SK-N-SH (cell line): ENCODE data around the gene ABHD16A. TPM values are rescaled to one million over a fixed set of nuclear protein-coding genes. Genes with fewer than 3 reads are reported as not detected.

Source experiments
- CTCF ChIA-PET: fragments of 300-600, 350-600 bp; formaldehyde crosslinking; extraction: SDS; loops from one replicate; lab custom pipeline; 2021; lab: Yijun Ruan, JAX
- POLR2A ChIA-PET: fragments of 350-600 bp; sonication (Branson Sonifier 250); formaldehyde crosslinking; extraction: SDS; loops from one replicate; lab custom pipeline; 2020; ENCODE audit warnings: antibody characterized with exemption, inconsistent platforms; lab: Yijun Ruan, JAX
- DNase-seq: peaks from one replicate; pipeline ENCODE4 v3.0.0; 2012
- H2AFZ ChIP-seq: fragments of 200-600 bp; sonication (generic); 2 replicates; pipeline ENCODE4 v1.8.1; 2016; ENCODE audit warnings: antibody characterized with exemption, mild to moderate bottlenecking, low read depth
- H3F3A ChIP-seq: fragments of 200-600 bp; sonication (generic); replicated peaks from 2 replicates; pipeline ENCODE3; 2016; ENCODE audit warnings: antibody characterized with exemption, mild to moderate bottlenecking; ENCODE audit not compliant: insufficient read depth
- H3K27ac ChIP-seq, 2 experiments: fragments of 200-500 bp in 1 of 2; fragments of 200-600 bp in 1 of 2; sonication (Bioruptor generic) in 1 of 2; sonication (generic), shearing (Covaris generic) in 1 of 2; 2 replicates each; pipeline versions ENCODE4 v1.5.1 to v1.6.1; 2014 to 2016; ENCODE audit warnings: low read depth in 2 of 2, inconsistent platforms in 1 of 2, low read length in 1 of 2, mild to moderate bottlenecking in 1 of 2, mixed read lengths in 1 of 2
- H3K27me3 ChIP-seq: fragments of 200-600 bp; sonication (generic), shearing (Covaris generic); 2 replicates; pipeline ENCODE4 v1.6.1; 2016; ENCODE audit warnings: mixed run types; ENCODE audit not compliant: insufficient read depth
- H3K36me3 ChIP-seq, 2 experiments: fragments of 200-500 bp in 1 of 2; fragments of 200-600 bp in 1 of 2; sonication (Bioruptor generic) in 1 of 2; sonication (generic) in 1 of 2; replicated peaks in 1 of 2; 2 replicates each; pipeline versions ENCODE3 to v1.5.1; 2014 to 2016; ENCODE audit warnings: low read length in 1 of 2, mild to moderate bottlenecking in 1 of 2; ENCODE audit not compliant: insufficient read depth in 2 of 2, control insufficient read depth in 1 of 2
- H3K4me1 ChIP-seq, 2 experiments: fragments of 200-500 bp in 1 of 2; fragments of 200-600 bp in 1 of 2; sonication (Bioruptor generic) in 1 of 2; sonication (generic), shearing (Covaris generic) in 1 of 2; 2 replicates each; pipeline versions ENCODE4 v1.5.1 to v1.6.1; 2014 to 2016; ENCODE audit warnings: low read depth in 1 of 2, low read length in 1 of 2, mixed run types in 1 of 2; ENCODE audit not compliant: insufficient read depth in 2 of 2, control insufficient read depth in 1 of 2
- H3K4me2 ChIP-seq: fragments of 200-600 bp; sonication (generic), shearing (Covaris generic); 2 replicates; pipeline ENCODE4 v1.6.1; 2017; ENCODE audit warnings: mixed run types
- H3K4me3 ChIP-seq, 2 experiments: fragments of 200-500 bp in 1 of 2; fragments of 200-600 bp in 1 of 2; sonication (Bioruptor generic) in 1 of 2; sonication (generic), shearing (Covaris generic) in 1 of 2; 2 replicates each; pipeline versions ENCODE4 v1.5.1 to v1.8.1; 2014 to 2016; ENCODE audit warnings: low read depth in 2 of 2, inconsistent platforms in 1 of 2, low read length in 1 of 2, mild to moderate bottlenecking in 1 of 2, mixed read lengths in 1 of 2, moderate library complexity in 1 of 2
- H3K79me2 ChIP-seq: fragments of 200-600 bp; sonication (generic); 2 replicates; pipeline ENCODE4 v1.8.1; 2017; ENCODE audit warnings: mild to moderate bottlenecking; ENCODE audit not compliant: insufficient read depth
- H3K9ac ChIP-seq: fragments of 200-600 bp; sonication (generic); 2 replicates; pipeline ENCODE4 v1.6.1; 2017; ENCODE audit warnings: mixed run types
- H3K9me2 ChIP-seq: fragments of 200-600 bp; sonication (generic); 2 replicates; pipeline ENCODE4 v1.6.1; 2017; ENCODE audit warnings: mixed run types
- H3K9me3 ChIP-seq: fragments of 200-600 bp; sonication (generic); 2 replicates; pipeline ENCODE4 v1.6.1; 2017; ENCODE audit warnings: mixed run types, mild to moderate bottlenecking, moderate library complexity
- H4K20me1 ChIP-seq: fragments of 200-600 bp; sonication (generic); 2 replicates; pipeline ENCODE4 v1.6.1; 2017; ENCODE audit warnings: mild to moderate bottlenecking, mixed run types; ENCODE audit not compliant: insufficient read depth
- CHD2 ChIP-seq: fragments of 150-350 bp; IDR thresholded peaks from 2 replicates; pipeline ENCODE4 v1.6.1; 2018; ENCODE audit warnings: low read length; ENCODE audit not compliant: partially characterized antibody
- ELF1 ChIP-seq: IDR thresholded peaks from 2 replicates; pipeline ENCODE4 v1.4.0; 2012
- MEF2A ChIP-seq: IDR thresholded peaks from 2 replicates; pipeline ENCODE4 v1.4.0; 2012; ENCODE audit warnings: low read depth, borderline replicate concordance
- MXI1 ChIP-seq: IDR thresholded peaks from 2 replicates; pipeline ENCODE4 v1.6.1; 2012; ENCODE audit warnings: mild to moderate bottlenecking, low read depth, low read length, improper control_type of control experiment
- NRF1 ChIP-seq: IDR thresholded peaks from 2 replicates; pipeline ENCODE4 v1.6.1; 2012; ENCODE audit warnings: low read depth, mild to moderate bottlenecking, low read length
- POLR2AphosphoS5 ChIP-seq: IDR thresholded peaks from 2 replicates; pipeline ENCODE4 v1.6.1; 2012; ENCODE audit warnings: low read depth, low read length
- RAD21 ChIP-seq: IDR thresholded peaks from 2 replicates; pipeline ENCODE4 v1.6.1; 2012; ENCODE audit warnings: mild to moderate bottlenecking, low read length
- SIN3A ChIP-seq: IDR thresholded peaks from 2 replicates; pipeline ENCODE4 v1.6.1; 2012; ENCODE audit warnings: low read depth, mild to moderate bottlenecking, low read length, moderate library complexity, borderline replicate concordance
- SMC3 ChIP-seq: IDR thresholded peaks from 2 replicates; pipeline ENCODE4 v1.6.1; 2012; ENCODE audit warnings: low read depth, low read length, improper control_type of control experiment
- TAF1 ChIP-seq: IDR thresholded peaks from 2 replicates; pipeline ENCODE4 v1.6.1; 2012; ENCODE audit warnings: low read depth, mild to moderate bottlenecking, low read length, moderate library complexity, borderline replicate concordance
- TEAD4 ChIP-seq: IDR thresholded peaks from 2 replicates; pipeline ENCODE4 v1.4.0; 2012; ENCODE audit warnings: mild to moderate bottlenecking, borderline replicate concordance; ENCODE audit not compliant: insufficient read depth
- YY1 ChIP-seq: IDR thresholded peaks from 2 replicates; pipeline ENCODE4 v1.4.0; 2012; ENCODE audit warnings: low read depth, mild to moderate bottlenecking
- WGBS: methylation state at CpG from one replicate; pipeline ENCODE4 v1.1.6; 2017; ENCODE audit warnings: low lambda C conversion rate; 5-methylcytosine and 5-hydroxymethylcytosine counted together
- polyA plus RNA-seq, 3 experiments: library from polyadenylated mRNA; depleted of rRNA; stranded (reverse); fragments of >200 nt; gene quantifications; 2 replicates each; pipeline ENCODE4 v1.2.3, GENCODE V29; 2012
- TF ChIP-seq, protein P1 (sequence below): fragments of 150-350 bp; IDR thresholded peaks from 2 replicates; pipeline ENCODE4 v1.6.1; 2016; ENCODE audit warnings: mild to moderate bottlenecking, low read depth, low read length
- TF ChIP-seq, protein P2 (sequence below): fragments of 200-600 bp; sonication (generic); IDR thresholded peaks from 2 replicates; pipeline ENCODE4 v1.6.1; 2017; ENCODE audit warnings: antibody characterized with exemption, mild to moderate bottlenecking, moderate library complexity
- TF ChIP-seq, protein P3 (sequence below): IDR thresholded peaks from 2 replicates; pipeline ENCODE4 v1.4.0; 2012; ENCODE audit warnings: low read depth

Gene ABHD16A
- polyA plus RNA-seq, 1 of the 3 experiments (the other 2 are of a cell fraction): 49.3 TPM

DNA sequence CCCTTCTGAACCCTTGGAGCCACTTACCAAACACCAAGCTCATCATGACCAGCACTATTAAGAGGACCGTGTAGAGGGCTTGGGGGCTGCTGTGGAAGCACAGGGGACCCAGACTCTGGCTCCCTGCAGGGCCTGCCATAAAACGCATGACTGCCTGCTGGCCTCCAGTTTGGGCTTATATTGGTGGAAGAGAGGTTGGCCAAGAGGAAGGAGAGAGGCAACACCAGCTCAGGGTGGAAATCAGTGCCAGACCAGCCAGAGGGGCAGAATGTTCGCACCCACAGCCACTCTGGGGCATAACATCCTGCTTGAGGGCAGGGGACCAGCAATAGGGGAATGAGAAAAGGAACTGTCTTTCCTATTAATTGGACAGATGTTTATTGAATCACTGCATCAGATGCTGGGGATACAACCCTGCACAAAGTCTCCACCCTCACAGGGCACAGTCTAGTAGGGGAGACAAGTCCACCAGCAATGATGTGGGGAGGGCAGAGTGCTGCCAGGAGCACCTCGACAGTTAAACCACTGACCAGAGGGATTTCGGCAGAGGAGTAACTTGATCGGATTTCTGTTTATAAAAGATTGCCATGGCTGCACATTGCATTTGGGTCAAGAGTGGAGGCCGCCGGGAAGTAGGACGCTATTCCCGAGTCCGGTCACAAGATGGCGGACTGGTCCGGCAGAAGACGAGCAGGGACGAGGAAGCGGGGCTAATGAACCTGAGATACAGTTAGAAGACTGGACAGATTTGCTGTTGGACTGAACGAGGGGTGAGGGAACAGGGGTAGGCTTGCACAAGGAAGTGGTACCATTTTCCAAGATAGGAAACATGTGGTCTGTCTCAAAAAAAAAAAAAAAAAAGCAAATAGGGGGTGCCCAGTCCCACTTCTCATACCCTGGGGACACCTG, 22.6 kb downstream of the ABHD16A start, which contains the start of gene LY6G5C:
Gene LY6G5C, minus strand, starts transcription at position 842 of the 909 bp plus-strand sequence. Its CDS starts 694 bp downstream, at position 148.
- H3K36me3 ChIP-seq: no peaks in the 10 kb centered on the region
- ChIA-PET POLR2A (interaction anchor here (0.7 kb wide), 1 partner anchor 220 kb away, joined by 3 read pairs; no protein-coding TSS in a partner anchor), CTCF (interaction anchor here (0.6 to 3.2 kb wide), 27 partner anchors 9 to 371 kb away, joined by 3 to 29 read pairs (median 4); partner anchors contain the start of genes GPANK1, LY6G5B, MSH5 and NEU1)
- H3K79me2 ChIP-seq: no peaks in the 10 kb centered on the region
- TF ChIP-seq RAD21 (peak; percentile 96), MXI1 (peak; percentile 56; the same call in 1 of the 2 replicates), MEF2A (no peak), CHD2 (no peak), SIN3A (0 out of 2 replicates have a peak, but pooled peaks have one; percentile 60), YY1 (0 out of 2 replicates have a peak, but pooled peaks have one; percentile 22), TEAD4 (no peak), NRF1 (no peak), SMC3 (peak; percentile 91), POLR2AphosphoS5 (no peak), ELF1 (no peak), TAF1 (no peak; the same call in 1 of the 2 replicates)
- TF ChIP-seq, protein P1, sequence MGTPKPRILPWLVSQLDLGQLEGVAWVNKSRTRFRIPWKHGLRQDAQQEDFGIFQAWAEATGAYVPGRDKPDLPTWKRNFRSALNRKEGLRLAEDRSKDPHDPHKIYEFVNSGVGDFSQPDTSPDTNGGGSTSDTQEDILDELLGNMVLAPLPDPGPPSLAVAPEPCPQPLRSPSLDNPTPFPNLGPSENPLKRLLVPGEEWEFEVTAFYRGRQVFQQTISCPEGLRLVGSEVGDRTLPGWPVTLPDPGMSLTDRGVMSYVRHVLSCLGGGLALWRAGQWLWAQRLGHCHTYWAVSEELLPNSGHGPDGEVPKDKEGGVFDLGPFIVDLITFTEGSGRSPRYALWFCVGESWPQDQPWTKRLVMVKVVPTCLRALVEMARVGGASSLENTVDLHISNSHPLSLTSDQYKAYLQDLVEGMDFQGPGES: no peak
- TF ChIP-seq, protein P2, sequence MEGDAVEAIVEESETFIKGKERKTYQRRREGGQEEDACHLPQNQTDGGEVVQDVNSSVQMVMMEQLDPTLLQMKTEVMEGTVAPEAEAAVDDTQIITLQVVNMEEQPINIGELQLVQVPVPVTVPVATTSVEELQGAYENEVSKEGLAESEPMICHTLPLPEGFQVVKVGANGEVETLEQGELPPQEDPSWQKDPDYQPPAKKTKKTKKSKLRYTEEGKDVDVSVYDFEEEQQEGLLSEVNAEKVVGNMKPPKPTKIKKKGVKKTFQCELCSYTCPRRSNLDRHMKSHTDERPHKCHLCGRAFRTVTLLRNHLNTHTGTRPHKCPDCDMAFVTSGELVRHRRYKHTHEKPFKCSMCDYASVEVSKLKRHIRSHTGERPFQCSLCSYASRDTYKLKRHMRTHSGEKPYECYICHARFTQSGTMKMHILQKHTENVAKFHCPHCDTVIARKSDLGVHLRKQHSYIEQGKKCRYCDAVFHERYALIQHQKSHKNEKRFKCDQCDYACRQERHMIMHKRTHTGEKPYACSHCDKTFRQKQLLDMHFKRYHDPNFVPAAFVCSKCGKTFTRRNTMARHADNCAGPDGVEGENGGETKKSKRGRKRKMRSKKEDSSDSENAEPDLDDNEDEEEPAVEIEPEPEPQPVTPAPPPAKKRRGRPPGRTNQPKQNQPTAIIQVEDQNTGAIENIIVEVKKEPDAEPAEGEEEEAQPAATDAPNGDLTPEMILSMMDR: peak; percentile 69
- TF ChIP-seq, protein P3, sequence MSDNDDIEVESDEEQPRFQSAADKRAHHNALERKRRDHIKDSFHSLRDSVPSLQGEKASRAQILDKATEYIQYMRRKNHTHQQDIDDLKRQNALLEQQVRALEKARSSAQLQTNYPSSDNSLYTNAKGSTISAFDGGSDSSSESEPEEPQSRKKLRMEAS: no peak
- peaks cover 2% of the 10 kb centered on the region for H3F3A ChIP-seq
- no peaks in the 10 kb centered on the region for H3K27me3 ChIP-seq
- H3K27ac ChIP-seq: peak within 1 kb of the TSS in 1 of 2 experiments; percentile 31; a peak in 1 of 4 replicates
- H3K4me1 ChIP-seq: peaks cover 3 to 7% of the 10 kb centered on the region in 2 experiments; a peak in 2 of 4 replicates
- 11% methylated on average over 17 of the region's 17 CpGs for WGBS
- DNase-seq: peak; percentile 88
- H4K20me1 ChIP-seq: no peaks in the 10 kb centered on the region
- no peaks in the 10 kb centered on the region for H3K9me3 ChIP-seq
- no peak within 1 kb of the TSS for H3K9ac ChIP-seq
- no peaks in the 10 kb centered on the region for H3K9me2 ChIP-seq
- peak within 1 kb of the TSS; percentile 46 for H3K4me2 ChIP-seq
- H3K4me3 ChIP-seq: peak within 1 kb of the TSS in 1 of 2 experiments; percentile 31; a peak in 1 of 4 replicates
- peak within 1 kb of the TSS; percentile 85 for H2AFZ ChIP-seq
